ENCODE data around the gene PADI2. TPM values are rescaled to one million over a fixed set of nuclear protein-coding genes. Genes with fewer than 3 reads are reported as not detected.
A peak's percentile ranks its signal among the peaks of the same experiment; 100 is the strongest.

The PADI2 gene
- total RNA-seq, 1 experiment from 2014 or later = 27.7 TPM

GRCh38 chr1:17053086-17053684 is 66.1 kb downstream of the PADI2 start:
- TF ChIP-seq CTCF (conservative IDR thresholded peaks at IDR 0.05; ENCODE audit: low read depth, low read length) (no peak), EZH2 (IDR thresholded peaks at IDR 0.05; ENCODE audit: borderline replicate concordance, low read depth, low read length, poor library complexity, severe bottlenecking) (no peak)
- peaks cover 30% of the 10 kb centered on the region for H3K36me3 ChIP-seq (ENCODE audit: insufficient read depth, low read length, poor library complexity, severe bottlenecking)
- CTCF ChIA-PET = interaction anchor here (0.6 kb wide), 1 partner anchor 432 kb away, joined by 3 read pairs; no protein-coding TSS in a partner anchor
- intact Hi-C loops (cut with micrococcal nuclease; ENCODE audit: unreplicated experiment) = no loop called here
- H3K27ac ChIP-seq (ENCODE audit: low read depth, low read length, poor library complexity, severe bottlenecking) = peak overlapping the region; percentile 66
- BruUV-seq (replicated peaks) = TSS peak; percentile 30
- POLR2A ChIA-PET (ENCODE audit: low non-redundant PET) = interaction anchor here (0.6 kb wide), 1 partner anchor 12 kb away, joined by 6 read pairs; no protein-coding TSS in a partner anchor
- peaks cover 16% of the 10 kb centered on the region for H3K4me1 ChIP-seq (ENCODE audit: insufficient read depth, low read length, poor library complexity, severe bottlenecking)
- H3K27me3 ChIP-seq (replicated peaks; ENCODE audit: insufficient read depth, low read depth, low read length, poor library complexity) = no peaks in the 10 kb centered on the region
- H3K4me3 ChIP-seq (ENCODE audit: low read depth, low read length, poor library complexity, severe bottlenecking) = peak overlapping the region; percentile 89
- H3K9me3 ChIP-seq (ENCODE audit: low read depth, low read length, poor library complexity, severe bottlenecking) = no peaks in the 10 kb centered on the region
- no peak for DNase-seq (ENCODE audit: low spot score)

- intact Hi-C loops (cut with micrococcal nuclease; ENCODE audit: unreplicated experiment) = no loop called here
- Histone ChIP-seq H3K27me3 (replicated peaks; ENCODE audit: insufficient read depth, low read depth, low read length, poor library complexity) (no peaks in the 10 kb centered on the region), H3K4me1 (ENCODE audit: insufficient read depth, low read length, poor library complexity, severe bottlenecking) (peaks cover 16% of the 10 kb centered on the region), H3K36me3 (ENCODE audit: insufficient read depth, low read length, poor library complexity, severe bottlenecking) (peaks cover 30% of the 10 kb centered on the region), H3K4me3 (ENCODE audit: low read depth, low read length, poor library complexity, severe bottlenecking) (peak overlapping the region; percentile 89), H3K9me3 (ENCODE audit: low read depth, low read length, poor library complexity, severe bottlenecking) (no peaks in the 10 kb centered on the region), H3K27ac (ENCODE audit: low read depth, low read length, poor library complexity, severe bottlenecking) (peak overlapping the region; percentile 66)
- POLR2A ChIA-PET (ENCODE audit: low non-redundant PET) = no interaction called here
- BruUV-seq (replicated peaks) = no TSS peak
- CTCF ChIA-PET = no interaction called here
- no peak for TF ChIP-seq CTCF (conservative IDR thresholded peaks at IDR 0.05; ENCODE audit: low read depth, low read length)
- TF ChIP-seq EZH2 (IDR thresholded peaks at IDR 0.05; ENCODE audit: borderline replicate concordance, low read depth, low read length, poor library complexity, severe bottlenecking) = no peak
- no peak for DNase-seq (ENCODE audit: low spot score)
Observed at GRCh38 chr1:17052641-17053040, 66.6 kb downstream of the PADI2 start.

- Histone ChIP-seq H3K27me3 (replicated peaks; ENCODE audit: insufficient read depth, low read depth, low read length, poor library complexity) (no peaks in the 10 kb centered on the region), H3K4me3 (ENCODE audit: low read depth, low read length, poor library complexity, severe bottlenecking) (no peak overlapping the region), H3K36me3 (ENCODE audit: insufficient read depth, low read length, poor library complexity, severe bottlenecking) (peaks cover 30% of the 10 kb centered on the region), H3K4me1 (ENCODE audit: insufficient read depth, low read length, poor library complexity, severe bottlenecking) (peaks cover 16% of the 10 kb centered on the region), H3K27ac (ENCODE audit: low read depth, low read length, poor library complexity, severe bottlenecking) (no peak overlapping the region), H3K9me3 (ENCODE audit: low read depth, low read length, poor library complexity, severe bottlenecking) (no peaks in the 10 kb centered on the region)
- no TSS peak for BruUV-seq (replicated peaks)
- intact Hi-C loops (cut with micrococcal nuclease; ENCODE audit: unreplicated experiment) = no loop called here
- ChIA-PET POLR2A (ENCODE audit: low non-redundant PET) (no interaction called here), CTCF (no interaction called here)
- TF ChIP-seq CTCF (conservative IDR thresholded peaks at IDR 0.05; ENCODE audit: low read depth, low read length) (no peak), EZH2 (IDR thresholded peaks at IDR 0.05; ENCODE audit: borderline replicate concordance, low read depth, low read length, poor library complexity, severe bottlenecking) (no peak)
- DNase-seq (ENCODE audit: low spot score) = no peak
Observed at GRCh38 chr1:17052038-17052437, 67.2 kb downstream of the PADI2 start.
